ENCODE results near the gene EIF3F. TPM values are rescaled to one million over a fixed set of nuclear protein-coding genes. Genes with fewer than 3 reads are reported as not detected.

Gene EIF3F
- total RNA-seq: 210 and 214 TPM in 2 replicates

DNA sequence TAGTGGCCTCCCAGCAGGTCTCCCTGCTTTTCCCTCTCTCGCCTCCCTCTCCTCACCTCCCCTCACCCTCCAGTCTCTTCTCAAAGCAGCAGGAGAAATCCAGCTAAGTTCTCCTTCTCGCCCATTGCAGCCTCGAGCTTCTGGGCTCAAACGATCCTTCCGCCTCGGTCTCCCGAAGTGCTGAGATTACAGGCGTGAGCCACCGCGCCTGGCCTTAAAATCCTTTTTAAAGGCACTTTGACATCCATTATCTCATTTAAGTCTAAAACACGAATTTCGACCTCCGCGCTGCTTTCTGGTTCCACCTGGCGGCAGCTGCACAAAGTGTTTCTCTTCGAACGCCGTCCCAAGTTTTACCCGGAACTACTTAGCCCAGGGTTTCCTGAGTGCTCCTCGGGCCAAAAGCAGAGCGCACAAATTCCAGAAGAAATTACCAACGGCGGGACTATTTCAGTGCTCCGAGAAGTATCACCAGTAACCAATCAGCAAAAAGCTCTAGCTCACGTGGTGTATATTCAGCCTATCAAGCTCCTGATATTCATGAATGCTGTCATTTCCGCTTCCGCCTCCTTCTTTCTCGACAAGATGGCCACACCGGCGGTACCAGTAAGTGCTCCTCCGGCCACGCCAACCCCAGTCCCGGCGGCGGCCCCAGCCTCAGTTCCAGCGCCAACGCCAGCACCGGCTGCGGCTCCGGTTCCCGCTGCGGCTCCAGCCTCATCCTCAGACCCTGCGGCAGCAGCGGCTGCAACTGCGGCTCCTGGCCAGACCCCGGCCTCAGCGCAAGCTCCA lies at the start of gene EIF3F:
Gene EIF3F, plus strand, starts transcription at position 570 of the 792 bp plus-strand sequence. Its CDS starts 16 bp downstream, at position 586.
- Mint-ChIP-seq H3K4me3 (peak within 1 kb of the TSS; percentile 99), H3K4me1 (ENCODE audit: low read depth) (peaks cover 39% of the 10 kb centered on the region), H3K27me3 (ENCODE audit: insufficient read depth) (peaks cover 2% of the 10 kb centered on the region), H3K9me3 (no peaks in the 10 kb centered on the region), H3K27ac (peak within 1 kb of the TSS; percentile 93), H3K36me3 (ENCODE audit: low read depth) (peaks cover 18% of the 10 kb centered on the region)
- intact Hi-C loops (cut with micrococcal nuclease): loop anchor here (1.0 to 10.0 kb wide), 10 partner anchors 32 to 1755 kb away; partner anchors contain the start of genes FHIP1B, ILK, PPFIBP2 and RRP8
- DNase-seq (ENCODE audit: low spot score): peak; percentile 91

GRCh38 chr11:7941146-7941545 lies 46.0 kb upstream of the EIF3F start:
- no peak overlapping the region for H3K27ac Mint-ChIP-seq
- H3K4me1 Mint-ChIP-seq (ENCODE audit: low read depth): no peaks in the 10 kb centered on the region
- no peaks in the 10 kb centered on the region for H3K36me3 Mint-ChIP-seq (ENCODE audit: low read depth)
- peaks cover 19% of the 10 kb centered on the region for H3K9me3 Mint-ChIP-seq
- H3K27me3 Mint-ChIP-seq (ENCODE audit: insufficient read depth): peaks cover 2% of the 10 kb centered on the region
- no peak overlapping the region for H3K4me3 Mint-ChIP-seq
- intact Hi-C loops (cut with micrococcal nuclease): no loop called here
- no peak for DNase-seq (ENCODE audit: low spot score)

- H3K9me3 Mint-ChIP-seq: peaks cover 19% of the 10 kb centered on the region
- no peaks in the 10 kb centered on the region for H3K36me3 Mint-ChIP-seq (ENCODE audit: low read depth)
- H3K4me3 Mint-ChIP-seq: no peak within 1 kb of the TSS
- DNase-seq (ENCODE audit: low spot score): no peak
- no peaks in the 10 kb centered on the region for H3K4me1 Mint-ChIP-seq (ENCODE audit: low read depth)
- no peak within 1 kb of the TSS for H3K27ac Mint-ChIP-seq
- intact Hi-C loops (cut with micrococcal nuclease): no loop called here
- peaks cover 2% of the 10 kb centered on the region for H3K27me3 Mint-ChIP-seq (ENCODE audit: insufficient read depth)
These were observed 45.5 kb upstream of the EIF3F start, which contains the start of gene OR10A3 for GRCh38 chr11:7941608-7942007. Gene OR10A3 (minus strand): TSS chr11:7941708. CDS start chr11:7939520, 2,188 bp downstream.

GRCh38 chr11:7944123-7944522 lies 43.0 kb upstream of the EIF3F start:
- Mint-ChIP-seq H3K27me3 (ENCODE audit: insufficient read depth) (peaks cover 4% of the 10 kb centered on the region), H3K9me3 (peaks cover 19% of the 10 kb centered on the region), H3K4me1 (ENCODE audit: low read depth) (no peaks in the 10 kb centered on the region), H3K4me3 (no peak overlapping the region), H3K27ac (no peak overlapping the region), H3K36me3 (ENCODE audit: low read depth) (no peaks in the 10 kb centered on the region)
- intact Hi-C loops (cut with micrococcal nuclease): no loop called here
- DNase-seq (ENCODE audit: low spot score): no peak

- H3K36me3 Mint-ChIP-seq (ENCODE audit: low read depth): no peaks in the 10 kb centered on the region
- intact Hi-C loops (cut with micrococcal nuclease): no loop called here
- no peaks in the 10 kb centered on the region for H3K4me1 Mint-ChIP-seq (ENCODE audit: low read depth)
- H3K27ac Mint-ChIP-seq: no peak overlapping the region
- peaks cover 6% of the 10 kb centered on the region for H3K27me3 Mint-ChIP-seq (ENCODE audit: insufficient read depth)
- H3K4me3 Mint-ChIP-seq: no peak overlapping the region
- DNase-seq (ENCODE audit: low spot score): no peak
- no peaks in the 10 kb centered on the region for H3K9me3 Mint-ChIP-seq
These were observed 37.2 kb upstream of the EIF3F start for GRCh38 chr11:7949934-7950333.

GRCh38 chr11:7955191-7955590 lies 31.9 kb upstream of the EIF3F start:
- Mint-ChIP-seq H3K4me3 (no peak overlapping the region), H3K27ac (no peak overlapping the region), H3K9me3 (no peaks in the 10 kb centered on the region), H3K36me3 (ENCODE audit: low read depth) (no peaks in the 10 kb centered on the region), H3K4me1 (ENCODE audit: low read depth) (no peaks in the 10 kb centered on the region), H3K27me3 (ENCODE audit: insufficient read depth) (peaks cover 4% of the 10 kb centered on the region)
- DNase-seq (ENCODE audit: low spot score): no peak
- intact Hi-C loops (cut with micrococcal nuclease): no loop called here

GRCh38 chr11:7964261-7964660 lies 22.9 kb upstream of the EIF3F start:
- DNase-seq (ENCODE audit: low spot score): no peak
- Mint-ChIP-seq H3K36me3 (ENCODE audit: low read depth) (no peaks in the 10 kb centered on the region), H3K9me3 (no peaks in the 10 kb centered on the region), H3K4me3 (no peak overlapping the region), H3K27ac (no peak overlapping the region), H3K27me3 (ENCODE audit: insufficient read depth) (peaks cover 2% of the 10 kb centered on the region), H3K4me1 (ENCODE audit: low read depth) (no peaks in the 10 kb centered on the region)
- intact Hi-C loops (cut with micrococcal nuclease): no loop called here

DNA sequence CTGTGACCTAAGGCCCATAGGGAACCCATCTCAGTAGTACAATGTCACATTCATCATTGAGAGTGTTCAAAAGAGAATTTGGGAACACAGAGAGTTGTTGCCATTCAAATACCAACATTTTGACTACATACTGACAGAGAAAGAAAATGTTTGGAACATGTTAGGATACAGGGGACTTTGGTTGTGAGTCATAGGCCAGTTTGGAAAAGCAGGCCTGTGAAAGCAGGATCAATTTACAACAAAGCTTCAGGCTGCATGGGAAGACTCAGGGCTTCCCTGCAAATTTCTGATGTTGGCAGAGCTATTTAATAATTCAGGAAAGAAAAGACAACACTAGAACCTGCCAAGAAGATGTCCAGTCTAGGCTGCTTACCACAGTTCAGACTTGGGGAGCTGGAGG lies 22.3 kb upstream of the EIF3F start:
- Mint-ChIP-seq H3K4me1 (ENCODE audit: low read depth) (no peaks in the 10 kb centered on the region), H3K27me3 (ENCODE audit: insufficient read depth) (peaks cover 3% of the 10 kb centered on the region), H3K4me3 (no peak overlapping the region), H3K27ac (no peak overlapping the region), H3K9me3 (no peaks in the 10 kb centered on the region), H3K36me3 (ENCODE audit: low read depth) (no peaks in the 10 kb centered on the region)
- intact Hi-C loops (cut with micrococcal nuclease): no loop called here
- no peak for DNase-seq (ENCODE audit: low spot score)

DNA sequence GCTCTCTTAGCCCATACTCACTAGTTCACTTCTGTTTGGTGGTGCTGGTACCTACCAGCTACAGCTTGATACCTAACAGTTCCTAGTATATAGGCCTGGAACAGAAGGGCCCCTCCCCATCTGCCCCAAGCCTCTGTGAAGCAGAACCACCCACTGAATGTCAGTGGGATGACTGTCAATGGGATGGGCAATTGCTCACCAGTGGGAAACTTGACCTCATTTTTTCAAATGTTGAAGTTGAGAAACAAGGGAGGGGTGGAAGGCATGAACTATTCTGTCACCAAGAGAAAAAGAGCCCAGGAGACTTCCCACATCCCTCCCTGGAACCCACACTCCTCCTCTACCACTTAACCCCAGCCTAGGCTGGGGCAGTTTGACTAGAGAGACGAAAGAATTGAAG lies 21.8 kb upstream of the EIF3F start, which contains the start of gene NLRP10:
Gene NLRP10, minus strand, starts transcription at position 62 of the 400 bp plus-strand sequence. CDS start 1,952 bp downstream, outside the sequence.
- H3K27me3 Mint-ChIP-seq (ENCODE audit: insufficient read depth): peaks cover 3% of the 10 kb centered on the region
- no peak within 1 kb of the TSS for H3K27ac Mint-ChIP-seq
- no peaks in the 10 kb centered on the region for H3K4me1 Mint-ChIP-seq (ENCODE audit: low read depth)
- intact Hi-C loops (cut with micrococcal nuclease): no loop called here
- DNase-seq (ENCODE audit: low spot score): no peak
- no peaks in the 10 kb centered on the region for H3K36me3 Mint-ChIP-seq (ENCODE audit: low read depth)
- no peak within 1 kb of the TSS for H3K4me3 Mint-ChIP-seq
- no peaks in the 10 kb centered on the region for H3K9me3 Mint-ChIP-seq

DNA sequence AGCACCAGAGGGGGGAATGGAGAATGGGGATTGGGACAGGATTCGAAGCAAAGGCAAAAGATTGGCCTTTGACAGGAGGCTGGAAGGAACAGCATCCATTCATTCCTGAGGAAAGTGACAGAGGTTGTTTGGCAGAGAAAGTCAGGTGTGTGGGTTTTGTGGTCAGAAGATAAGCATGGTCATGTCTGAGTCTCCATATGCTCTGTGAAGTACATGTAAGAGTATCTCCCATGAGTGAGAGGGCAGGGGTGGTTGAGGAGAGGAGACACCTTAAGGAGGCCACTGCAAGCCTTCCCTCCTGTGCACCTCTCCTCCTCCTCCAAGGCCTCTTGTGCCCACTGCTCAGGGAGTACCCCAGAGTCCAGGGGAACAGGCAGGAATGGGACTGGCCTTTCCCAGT lies 20.0 kb upstream of the EIF3F start:
- DNase-seq (ENCODE audit: low spot score): no peak
- Mint-ChIP-seq H3K4me3 (no peak overlapping the region), H3K4me1 (ENCODE audit: low read depth) (no peaks in the 10 kb centered on the region), H3K27me3 (ENCODE audit: insufficient read depth) (peaks cover 6% of the 10 kb centered on the region), H3K9me3 (no peaks in the 10 kb centered on the region), H3K36me3 (ENCODE audit: low read depth) (no peaks in the 10 kb centered on the region), H3K27ac (no peak overlapping the region)
- intact Hi-C loops (cut with micrococcal nuclease): no loop called here

GRCh38 chr11:7967826-7968225 lies 19.3 kb upstream of the EIF3F start:
- DNase-seq (ENCODE audit: low spot score): no peak
- Mint-ChIP-seq H3K36me3 (ENCODE audit: low read depth) (no peaks in the 10 kb centered on the region), H3K9me3 (no peaks in the 10 kb centered on the region), H3K27ac (no peak overlapping the region), H3K4me1 (ENCODE audit: low read depth) (no peaks in the 10 kb centered on the region), H3K4me3 (no peak overlapping the region), H3K27me3 (ENCODE audit: insufficient read depth) (peaks cover 6% of the 10 kb centered on the region)
- intact Hi-C loops (cut with micrococcal nuclease): no loop called here

GRCh38 chr11:7968686-7969085 lies 18.5 kb upstream of the EIF3F start:
- Mint-ChIP-seq H3K27ac (no peak overlapping the region), H3K9me3 (no peaks in the 10 kb centered on the region), H3K36me3 (ENCODE audit: low read depth) (no peaks in the 10 kb centered on the region), H3K4me1 (ENCODE audit: low read depth) (no peaks in the 10 kb centered on the region), H3K27me3 (ENCODE audit: insufficient read depth) (peaks cover 6% of the 10 kb centered on the region), H3K4me3 (no peak overlapping the region)
- intact Hi-C loops (cut with micrococcal nuclease): no loop called here
- no peak for DNase-seq (ENCODE audit: low spot score)

GRCh38 chr11:7969756-7970646 lies 17.1 kb upstream of the EIF3F start:
- Mint-ChIP-seq H3K27me3 (ENCODE audit: insufficient read depth) (peaks cover 6% of the 10 kb centered on the region), H3K27ac (no peak overlapping the region), H3K4me1 (ENCODE audit: low read depth) (no peaks in the 10 kb centered on the region), H3K36me3 (ENCODE audit: low read depth) (no peaks in the 10 kb centered on the region), H3K4me3 (no peak overlapping the region), H3K9me3 (no peaks in the 10 kb centered on the region)
- intact Hi-C loops (cut with micrococcal nuclease): no loop called here
- DNase-seq (ENCODE audit: low spot score): no peak
